MCF 10A (cell line): ENCODE measurements around the gene ICE1. TPM values are rescaled to one million over a fixed set of nuclear protein-coding genes. Genes with fewer than 3 reads are reported as not detected.

Source experiments
- BruUV-seq: library from RNA; stranded (reverse); fragments of 400-500 nt; replicated peaks from 2 replicates; lab custom pipeline; 2021; lab: Mats Ljungman, UMichigan
- CTCF ChIA-PET: fragments of 300-600 bp; sonication (Branson Sonifier 250); formaldehyde crosslinking; extraction: SDS; loops from one replicate; lab custom pipeline; 2021; ENCODE audit warnings: antibody characterized with exemption, inconsistent platforms; lab: Yijun Ruan, JAX
- POLR2A ChIA-PET: fragments of 300-600, 350-650 bp; sonication (Branson Sonifier 250); formaldehyde crosslinking; extraction: SDS; loops from one replicate; lab custom pipeline; 2020; ENCODE audit warnings: antibody characterized with exemption, inconsistent platforms; lab: Yijun Ruan, JAX
- DNase-seq: peaks from one replicate; pipeline ENCODE4 v3.0.0-alpha.2; 2018; ENCODE audit not compliant: unreplicated experiment
- H3K27ac Mint-ChIP-seq: one replicate; pipeline ENCODE4 v1.8.0; 2022; ENCODE audit warnings: mild to moderate bottlenecking, low read depth, mixed read lengths; ENCODE audit not compliant: unreplicated experiment
- H3K27me3 Mint-ChIP-seq: one replicate; pipeline ENCODE4 v1.8.0; 2022; ENCODE audit warnings: mixed read lengths; ENCODE audit not compliant: insufficient read depth, unreplicated experiment
- H3K36me3 Mint-ChIP-seq: one replicate; pipeline ENCODE4 v1.8.0; 2022; ENCODE audit warnings: mild to moderate bottlenecking, moderate library complexity, mixed read lengths; ENCODE audit not compliant: insufficient read depth, unreplicated experiment
- H3K4me1 Mint-ChIP-seq: one replicate; pipeline ENCODE4 v1.8.0; 2022; ENCODE audit warnings: mixed read lengths; ENCODE audit not compliant: insufficient read depth, unreplicated experiment
- H3K4me3 Mint-ChIP-seq: one replicate; pipeline ENCODE4 v1.8.0; 2022; ENCODE audit warnings: mild to moderate bottlenecking, moderate library complexity, mixed read lengths; ENCODE audit not compliant: unreplicated experiment
- H3K9me3 Mint-ChIP-seq: one replicate; pipeline ENCODE4 v1.8.0; 2022; ENCODE audit warnings: mixed read lengths; ENCODE audit not compliant: unreplicated experiment
- intact Hi-C: fragments of 100-400 bp; cut with micrococcal nuclease; formaldehyde crosslinking; loops from 2 replicates; pipeline ENCODE4 v1.14.1; 2022
- total RNA-seq: library from RNA; stranded (reverse); gene quantifications from 2 replicates; pipeline ENCODE4 v1.2.3, GENCODE V29; 2022
- TF ChIP-seq, protein P1 (sequence below): fragments of 200-600 bp; IDR thresholded peaks from one replicate; pipeline ENCODE4 v1.8.0; 2022; ENCODE audit warnings: antibody characterized with exemption, mild to moderate bottlenecking; ENCODE audit not compliant: unreplicated experiment

Gene ICE1
- total RNA-seq, 1 experiment from 2014 or later, result 28.4 TPM

DNA sequence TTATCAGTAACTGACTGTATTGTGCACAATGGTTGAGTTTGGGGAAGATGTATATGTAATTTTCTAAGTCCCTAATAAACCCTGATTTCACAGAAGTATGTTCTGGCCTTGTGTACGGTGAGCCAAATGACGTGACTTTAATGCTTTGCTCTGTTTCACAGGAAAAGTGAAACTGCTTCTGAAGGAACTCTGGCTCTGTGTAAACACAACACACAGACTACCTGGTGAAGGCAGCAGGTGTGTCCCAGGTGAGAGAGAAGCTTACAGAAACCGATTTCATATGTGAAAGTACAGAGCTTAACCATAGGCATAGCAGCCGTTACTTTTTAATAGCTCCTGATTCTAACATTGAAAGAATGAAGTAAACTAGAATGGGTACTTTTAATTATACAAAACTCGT is 31.9 kb downstream of the ICE1 start:
- intact Hi-C loops, result no loop called here
- no peak overlapping the region for H3K27ac Mint-ChIP-seq
- peaks cover 58% of the 10 kb centered on the region for H3K36me3 Mint-ChIP-seq
- H3K4me1 Mint-ChIP-seq, result no peaks in the 10 kb centered on the region
- ChIA-PET POLR2A (interaction anchor here (0.6 kb wide), 1 partner anchor 1290 kb away, joined by 3 read pairs; no protein-coding TSS in a partner anchor), CTCF (interaction anchor here (0.7 kb wide), 1 partner anchor 1278 kb away, joined by 3 read pairs; no protein-coding TSS in a partner anchor)
- no peak for DNase-seq
- no peaks in the 10 kb centered on the region for H3K9me3 Mint-ChIP-seq
- H3K27me3 Mint-ChIP-seq, result no peaks in the 10 kb centered on the region
- no TSS peak for BruUV-seq
- TF ChIP-seq, protein P1, sequence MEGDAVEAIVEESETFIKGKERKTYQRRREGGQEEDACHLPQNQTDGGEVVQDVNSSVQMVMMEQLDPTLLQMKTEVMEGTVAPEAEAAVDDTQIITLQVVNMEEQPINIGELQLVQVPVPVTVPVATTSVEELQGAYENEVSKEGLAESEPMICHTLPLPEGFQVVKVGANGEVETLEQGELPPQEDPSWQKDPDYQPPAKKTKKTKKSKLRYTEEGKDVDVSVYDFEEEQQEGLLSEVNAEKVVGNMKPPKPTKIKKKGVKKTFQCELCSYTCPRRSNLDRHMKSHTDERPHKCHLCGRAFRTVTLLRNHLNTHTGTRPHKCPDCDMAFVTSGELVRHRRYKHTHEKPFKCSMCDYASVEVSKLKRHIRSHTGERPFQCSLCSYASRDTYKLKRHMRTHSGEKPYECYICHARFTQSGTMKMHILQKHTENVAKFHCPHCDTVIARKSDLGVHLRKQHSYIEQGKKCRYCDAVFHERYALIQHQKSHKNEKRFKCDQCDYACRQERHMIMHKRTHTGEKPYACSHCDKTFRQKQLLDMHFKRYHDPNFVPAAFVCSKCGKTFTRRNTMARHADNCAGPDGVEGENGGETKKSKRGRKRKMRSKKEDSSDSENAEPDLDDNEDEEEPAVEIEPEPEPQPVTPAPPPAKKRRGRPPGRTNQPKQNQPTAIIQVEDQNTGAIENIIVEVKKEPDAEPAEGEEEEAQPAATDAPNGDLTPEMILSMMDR, result no peak
- H3K4me3 Mint-ChIP-seq, result no peak overlapping the region

DNA sequence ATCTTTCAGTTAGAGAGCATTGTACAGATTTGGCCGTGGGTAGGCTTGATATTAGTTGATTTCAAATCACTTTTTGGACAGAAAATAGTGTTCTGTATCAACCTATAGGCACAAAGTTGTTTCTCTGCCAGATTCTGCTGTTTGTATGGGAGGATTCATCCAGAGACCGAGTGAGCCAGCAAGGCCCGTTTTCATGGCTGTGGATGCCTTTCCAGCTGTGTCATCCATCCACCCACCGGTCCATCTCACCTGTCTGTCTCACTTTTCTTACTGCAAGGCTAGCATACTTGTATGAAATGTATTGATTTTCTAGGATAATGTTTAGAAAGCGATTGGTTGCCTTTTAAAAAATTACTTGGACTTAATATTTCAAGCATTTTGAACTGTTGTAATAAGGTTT is 34.4 kb downstream of the ICE1 start:
- DNase-seq, result no peak

DNA sequence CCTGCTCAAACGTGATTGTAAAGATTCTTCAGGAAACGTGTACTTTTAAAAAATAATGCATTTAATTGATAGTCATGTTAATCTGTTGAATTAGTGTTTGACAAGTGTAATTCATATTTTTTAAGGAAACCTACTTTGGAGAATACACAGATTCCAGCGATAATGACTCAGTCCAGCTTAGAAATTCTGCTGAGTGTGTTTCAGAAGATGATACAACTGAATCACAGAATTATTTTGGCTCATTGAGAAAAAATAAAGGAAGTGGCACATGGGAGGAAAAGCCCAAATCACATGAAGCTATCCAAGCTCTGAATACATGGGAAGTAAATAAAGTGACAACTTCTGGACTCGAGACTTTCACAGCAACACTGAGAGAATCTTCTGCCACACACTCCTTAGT is 37.8 kb downstream of the ICE1 start:
- DNase-seq, result no peak
- Mint-ChIP-seq H3K4me1 (no peaks in the 10 kb centered on the region), H3K27me3 (no peaks in the 10 kb centered on the region), H3K4me3 (no peak overlapping the region), H3K9me3 (no peaks in the 10 kb centered on the region), H3K36me3 (peaks cover 83% of the 10 kb centered on the region), H3K27ac (no peak overlapping the region)
- TF ChIP-seq, protein P1, result no peak
- POLR2A ChIA-PET, result no interaction called here
- CTCF ChIA-PET, result interaction anchor here (0.6 kb wide), 1 partner anchor 15 kb away, joined by 3 read pairs; no protein-coding TSS in a partner anchor
- BruUV-seq, result no TSS peak
- intact Hi-C loops, result no loop called here

More for the DNA sequence above, 34.4 kb downstream of the ICE1 start:
- Mint-ChIP-seq H3K4me1 (no peaks in the 10 kb centered on the region), H3K27ac (no peak overlapping the region), H3K9me3 (no peaks in the 10 kb centered on the region), H3K4me3 (no peak overlapping the region), H3K36me3 (peaks cover 62% of the 10 kb centered on the region), H3K27me3 (no peaks in the 10 kb centered on the region)
- no TSS peak for BruUV-seq
- POLR2A ChIA-PET, result interaction anchor here (0.7 kb wide), 1 partner anchor 21 kb away, joined by 3 read pairs; no protein-coding TSS in a partner anchor
- intact Hi-C loops, result no loop called here
- TF ChIP-seq, protein P1, result no peak
- CTCF ChIA-PET, result interaction anchor here (0.7 kb wide), 1 partner anchor 290 kb away, joined by 3 read pairs; no protein-coding TSS in a partner anchor

DNA sequence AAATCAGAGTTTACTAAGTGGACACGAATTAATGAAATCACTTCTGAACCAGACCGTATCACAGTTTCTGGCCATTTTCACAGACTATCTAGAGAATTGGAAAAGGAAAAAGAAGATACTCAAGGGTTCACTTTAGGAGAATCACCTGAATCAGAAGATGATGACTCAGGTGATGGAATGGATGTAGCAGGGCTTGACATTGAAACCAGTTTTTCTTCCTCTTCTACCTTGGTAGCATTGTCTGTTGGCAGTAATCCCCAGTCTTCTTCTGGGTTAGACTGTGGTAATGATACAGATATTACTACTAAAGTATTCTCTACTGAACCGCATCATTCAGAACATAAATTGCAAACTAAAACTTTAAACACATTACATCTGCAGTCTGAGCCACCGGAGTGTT is 38.5 kb downstream of the ICE1 start:
- DNase-seq, result no peak
- Mint-ChIP-seq H3K4me3 (no peak overlapping the region), H3K27me3 (no peaks in the 10 kb centered on the region), H3K27ac (no peak overlapping the region), H3K4me1 (no peaks in the 10 kb centered on the region), H3K9me3 (no peaks in the 10 kb centered on the region), H3K36me3 (peaks cover 80% of the 10 kb centered on the region)
- no TSS peak for BruUV-seq
- TF ChIP-seq, protein P1, result no peak
- ChIA-PET CTCF (no interaction called here), POLR2A (no interaction called here)
- intact Hi-C loops, result no loop called here
